Urinary bladder (tissue), 4 donors: Measurements from ENCODE around the gene DYSF. TPM values are rescaled to one million over a fixed set of nuclear protein-coding genes. Genes with fewer than 3 reads are reported as not detected.

ENCODE experiments used
- DNase-seq: peaks from one replicate; pipeline ENCODE4 v3.0.0-alpha.2; 2015; ENCODE audit errors: extremely low spot score
- H3K27ac ChIP-seq: one replicate; pipeline ENCODE4 v1.5.1; 2013; ENCODE audit warnings: low read depth, mild to moderate bottlenecking, moderate library complexity
- H3K36me3 ChIP-seq: one replicate; pipeline ENCODE4 v1.6.1; 2013; ENCODE audit warnings: mild to moderate bottlenecking, moderate library complexity; ENCODE audit not compliant: insufficient read depth
- H3K4me1 ChIP-seq: one replicate; pipeline ENCODE4 v1.6.1; 2013; ENCODE audit warnings: mild to moderate bottlenecking, moderate library complexity; ENCODE audit not compliant: insufficient read depth
- H3K4me3 ChIP-seq: one replicate; pipeline ENCODE4 v1.5.1; 2013; ENCODE audit warnings: low read depth, low read length
- WGBS: extraction: QIAGEN DNeasy Blood & Tissue Kit; methylation state at CpG from one replicate; pipeline ENCODE4 v1.1.7; 2013; 5-methylcytosine and 5-hydroxymethylcytosine counted together
- polyA plus RNA-seq: library from polyadenylated mRNA; stranded (reverse); fragments of 200-250 nt; gene quantifications from one replicate; pipeline ENCODE4 v1.2.3, GENCODE V29; 2013
- total RNA-seq: library from RNA; depleted of rRNA; stranded (reverse); fragments of >200 nt; gene quantifications from one replicate; pipeline ENCODE4 v1.2.3, GENCODE V29; 2014
- donor health status: healthy with polysubstance abuse.
- donor health status: healthy.

DYSF gene
- total and polyA plus RNA-seq, 2 donors, result 19.0 to 22.9 TPM

DNA sequence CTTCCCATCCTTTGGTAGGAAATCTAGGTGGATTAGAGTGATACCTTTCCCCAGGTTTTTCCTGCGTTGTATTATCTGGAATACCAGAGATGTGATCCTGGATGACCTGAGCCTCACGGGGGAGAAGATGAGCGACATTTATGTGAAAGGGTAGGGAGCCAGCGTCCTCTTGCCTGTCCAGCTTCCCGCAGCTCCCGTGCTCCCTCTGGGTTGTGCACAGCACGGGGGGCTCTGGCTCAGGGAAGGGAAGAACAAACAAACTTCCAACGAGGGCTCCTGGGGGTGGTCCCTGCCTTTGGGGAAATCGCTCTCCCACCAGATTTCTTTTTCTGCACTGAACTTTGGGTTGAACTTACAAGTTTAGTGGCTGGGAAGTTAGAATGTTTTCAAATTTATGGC is 215.7 kb downstream of the DYSF start:
- 79% methylated on average over 9 of the region's 9 CpGs for WGBS
- no peaks in the 10 kb centered on the region for H3K4me1 ChIP-seq

GRCh38 chr2:71669628-71670429 is 216.5 kb downstream of the DYSF start:
- DNase-seq, result no peak
- Histone ChIP-seq H3K27ac (no peak overlapping the region), H3K36me3 (no peaks in the 10 kb centered on the region), H3K4me3 (no peak overlapping the region), H3K4me1 (no peaks in the 10 kb centered on the region)
- WGBS, result 93% methylated on average over 8 of the region's 8 CpGs

More for the DNA sequence above, 215.7 kb downstream of the DYSF start:
- H3K4me3 ChIP-seq, result no peak overlapping the region
- DNase-seq, result no peak
- H3K36me3 ChIP-seq, result no peaks in the 10 kb centered on the region
- no peak overlapping the region for H3K27ac ChIP-seq

- 93% methylated on average over 4 of the region's 4 CpGs for WGBS
- Histone ChIP-seq H3K36me3 (no peaks in the 10 kb centered on the region), H3K27ac (no peak overlapping the region), H3K4me3 (no peak overlapping the region), H3K4me1 (no peaks in the 10 kb centered on the region)
- no peak for DNase-seq
Observed at GRCh38 chr2:71670430-71670795, 217.1 kb downstream of the DYSF start.

DNA sequence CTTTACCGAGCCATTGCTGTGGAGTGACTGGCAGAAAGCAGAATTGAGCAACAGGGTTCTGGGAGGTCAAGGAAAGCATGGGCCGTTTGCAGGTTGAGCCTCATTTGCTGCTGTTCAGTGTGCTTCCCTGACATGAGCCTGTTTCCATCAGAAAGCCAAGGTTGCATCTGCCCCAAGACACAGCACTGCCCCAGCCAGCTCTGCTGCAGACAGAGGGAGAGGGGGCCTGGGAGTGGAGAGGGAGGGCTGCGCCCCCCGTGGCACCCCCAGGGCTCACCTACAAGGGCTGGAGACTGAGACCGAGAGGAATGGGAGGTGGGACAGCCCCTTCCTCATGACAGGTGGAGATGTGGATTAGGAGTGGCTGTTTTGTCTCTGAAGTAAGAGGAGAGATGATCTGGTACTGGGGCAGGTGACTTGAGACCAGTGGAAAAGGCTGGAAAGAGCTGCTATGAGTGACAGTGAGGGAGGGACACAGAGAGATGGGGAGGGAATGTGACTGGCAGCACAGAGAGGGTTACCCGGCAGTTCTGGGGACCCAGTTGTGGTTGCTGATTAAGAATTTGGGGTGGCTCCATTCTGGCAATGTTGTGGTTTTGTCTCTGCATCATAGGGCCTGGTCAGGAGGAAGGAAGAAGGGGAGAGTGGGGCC is 218.0 kb downstream of the DYSF start:
- Histone ChIP-seq H3K4me3 (no peak overlapping the region), H3K27ac (no peak overlapping the region), H3K4me1 (no peaks in the 10 kb centered on the region), H3K36me3 (no peaks in the 10 kb centered on the region)
- WGBS, result 86% methylated on average over 6 of the region's 6 CpGs
- DNase-seq, result no peak

- no peak for DNase-seq
- Histone ChIP-seq H3K36me3 (no peaks in the 10 kb centered on the region), H3K27ac (no peak overlapping the region), H3K4me1 (no peaks in the 10 kb centered on the region), H3K4me3 (no peak overlapping the region)
- 79% methylated on average over 28 of the region's 28 CpGs for WGBS
Observed at GRCh38 chr2:71671895-71672825, 218.8 kb downstream of the DYSF start.

DNA sequence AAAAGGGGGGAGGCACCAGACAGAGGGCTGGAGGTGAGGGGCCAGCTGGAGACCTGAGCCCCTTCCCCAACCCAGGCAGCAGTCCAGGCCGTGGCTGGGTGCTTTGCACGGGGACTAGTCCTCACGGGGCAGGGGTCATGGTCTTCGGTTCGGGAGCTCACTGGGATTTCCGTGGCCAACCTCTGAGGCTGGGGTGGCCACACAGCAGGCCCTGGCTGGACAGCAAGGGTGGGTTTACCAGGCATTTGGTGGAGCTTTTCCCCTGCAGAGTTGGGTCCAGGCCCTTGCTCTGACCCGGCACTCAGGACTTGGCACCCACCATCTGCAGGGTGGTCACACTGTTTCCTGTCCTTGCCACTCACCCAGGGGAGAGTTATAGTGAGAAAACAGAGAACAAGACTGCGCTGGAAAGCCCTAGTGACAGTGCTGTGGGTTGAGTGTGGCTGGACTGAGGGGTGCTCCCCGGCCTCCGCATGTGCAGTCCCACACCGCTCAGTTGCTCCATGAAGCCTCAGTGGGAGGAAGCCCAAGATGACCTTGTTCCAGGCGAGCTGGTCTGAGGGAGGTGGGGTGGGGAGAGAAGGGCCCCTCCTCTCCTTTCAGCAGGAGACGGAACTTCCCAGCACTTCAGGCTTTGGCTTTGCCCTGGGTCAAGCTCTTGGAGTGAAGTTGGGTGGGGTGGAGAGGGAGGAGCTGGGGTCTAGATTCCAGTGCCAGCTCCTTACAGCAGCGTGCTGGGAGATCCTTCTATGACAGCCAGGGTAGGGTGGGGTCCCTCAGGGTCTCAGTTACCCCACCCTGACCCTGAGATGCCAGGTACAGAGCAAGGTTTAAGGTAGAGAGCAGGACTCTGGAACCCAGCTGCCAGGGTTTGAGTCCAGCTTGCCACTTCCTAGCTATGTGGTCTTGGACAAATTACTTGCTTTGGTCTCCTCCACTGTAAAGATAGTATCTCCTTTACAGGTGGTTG is 219.8 kb downstream of the DYSF start:
- Histone ChIP-seq H3K27ac (no peak overlapping the region), H3K4me3 (no peak overlapping the region), H3K36me3 (no peaks in the 10 kb centered on the region), H3K4me1 (no peaks in the 10 kb centered on the region)
- no peak for DNase-seq
- 92% methylated on average over 14 of the region's 14 CpGs for WGBS

GRCh38 chr2:71674158-71674851 is 220.9 kb downstream of the DYSF start:
- DNase-seq, result no peak
- Histone ChIP-seq H3K27ac (no peak overlapping the region), H3K36me3 (no peaks in the 10 kb centered on the region), H3K4me1 (no peaks in the 10 kb centered on the region), H3K4me3 (no peak overlapping the region)
- 93% methylated on average over 7 of the region's 7 CpGs for WGBS

- DNase-seq, result peak; percentile 40
- no peaks in the 10 kb centered on the region for H3K4me1 ChIP-seq
- H3K27ac ChIP-seq, result no peak overlapping the region
- H3K36me3 ChIP-seq, result no peaks in the 10 kb centered on the region
- H3K4me3 ChIP-seq, result no peak overlapping the region
- WGBS, result 82% methylated on average over 9 of the region's 9 CpGs
Observed at GRCh38 chr2:71675296-71675695, 221.9 kb downstream of the DYSF start.

DNA sequence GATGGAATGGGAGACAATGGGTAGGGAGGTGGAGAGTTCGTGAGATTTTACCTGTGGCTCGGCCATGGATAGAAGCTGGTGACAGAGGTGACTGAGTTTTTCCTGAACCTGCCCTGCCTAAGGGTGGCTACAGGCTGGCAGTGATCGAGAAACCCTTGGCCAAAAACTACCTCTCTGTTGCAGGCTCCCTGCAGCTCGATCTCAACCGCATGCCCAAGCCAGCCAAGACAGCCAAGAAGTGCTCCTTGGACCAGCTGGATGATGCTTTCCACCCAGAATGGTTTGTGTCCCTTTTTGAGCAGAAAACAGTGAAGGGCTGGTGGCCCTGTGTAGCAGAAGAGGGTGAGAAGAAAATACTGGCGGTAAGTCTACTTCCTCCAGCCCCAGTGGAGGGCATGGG is 225.5 kb downstream of the DYSF start:
- H3K4me1 ChIP-seq, result no peaks in the 10 kb centered on the region

DNA sequence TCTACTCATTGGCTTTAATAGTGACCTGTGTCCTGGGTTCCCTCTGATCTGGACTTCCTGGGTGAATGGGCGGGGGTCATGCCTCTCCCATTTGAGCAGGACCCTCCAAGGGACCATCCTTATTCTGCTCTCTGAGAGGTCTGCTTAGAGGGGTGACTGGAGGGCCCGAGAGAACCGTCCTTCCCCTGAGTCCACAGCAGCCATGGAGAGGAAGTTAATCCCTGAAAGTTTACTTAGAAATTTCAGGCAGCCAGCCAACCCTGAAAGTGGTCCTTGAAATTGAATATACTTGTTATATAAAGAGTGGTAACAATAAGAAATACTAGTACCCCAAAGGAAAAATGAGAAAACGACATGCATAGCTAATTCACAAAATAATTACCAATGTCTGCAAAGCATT is 226.1 kb downstream of the DYSF start:
- no peak for DNase-seq
- Histone ChIP-seq H3K4me1 (no peaks in the 10 kb centered on the region), H3K36me3 (no peaks in the 10 kb centered on the region), H3K27ac (no peak overlapping the region), H3K4me3 (no peak overlapping the region)
- 24% methylated on average over 4 of the region's 4 CpGs for WGBS

More for the DNA sequence above, 225.5 kb downstream of the DYSF start:
- DNase-seq, result no peak
- H3K27ac ChIP-seq, result no peak overlapping the region
- H3K4me3 ChIP-seq, result no peak overlapping the region
- 92% methylated on average over 6 of the region's 6 CpGs for WGBS
- no peaks in the 10 kb centered on the region for H3K36me3 ChIP-seq

DNA sequence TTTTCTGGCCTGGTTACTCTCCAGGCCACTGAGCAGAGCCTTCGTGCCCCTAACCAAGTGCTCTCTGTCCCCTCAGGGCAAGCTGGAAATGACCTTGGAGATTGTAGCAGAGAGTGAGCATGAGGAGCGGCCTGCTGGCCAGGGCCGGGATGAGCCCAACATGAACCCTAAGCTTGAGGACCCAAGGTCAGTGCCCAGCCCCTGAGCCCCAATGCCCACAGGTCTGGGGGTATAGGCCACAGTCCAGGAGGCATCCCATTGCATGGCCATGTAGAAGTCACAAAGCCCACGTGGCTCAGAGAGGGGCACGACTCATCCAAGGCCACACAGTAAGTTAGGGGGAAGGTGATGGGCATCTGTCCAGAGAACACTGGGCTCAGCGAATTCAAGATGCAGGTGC is 227.6 kb downstream of the DYSF start:
- H3K36me3 ChIP-seq, result no peaks in the 10 kb centered on the region
- 96% methylated on average over 6 of the region's 6 CpGs for WGBS
- no peak for DNase-seq
- no peak overlapping the region for H3K4me3 ChIP-seq
- no peaks in the 10 kb centered on the region for H3K4me1 ChIP-seq
- H3K27ac ChIP-seq, result no peak overlapping the region

DNA sequence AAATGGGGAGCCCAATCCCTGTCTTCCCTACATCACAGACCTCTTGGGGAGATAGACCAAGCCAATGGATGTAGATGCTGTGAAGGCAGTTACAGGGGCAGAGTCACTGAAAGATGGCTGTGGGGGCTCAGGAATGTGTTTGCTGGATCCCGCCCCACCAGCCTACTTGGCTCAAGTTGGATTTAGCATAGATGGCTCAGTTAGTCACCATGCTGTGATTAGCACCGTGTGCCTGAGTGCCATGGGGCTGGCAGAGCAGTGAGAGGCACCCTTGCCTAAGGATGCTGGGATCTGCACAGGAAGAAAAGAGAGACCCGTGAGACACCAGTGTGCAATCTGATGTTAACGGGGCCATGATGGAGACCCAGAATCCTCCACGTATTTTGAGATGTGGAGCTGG is 228.3 kb downstream of the DYSF start:
- DNase-seq, result no peak
- Histone ChIP-seq H3K36me3 (no peaks in the 10 kb centered on the region), H3K4me3 (no peak overlapping the region), H3K4me1 (no peaks in the 10 kb centered on the region), H3K27ac (no peak overlapping the region)
- 94% methylated on average over 5 of the region's 5 CpGs for WGBS
